Stimulated activated CD8-positive, alpha-beta memory T cell treated with anti-CD3 and anti-CD28 coated beads, Interleukin-4, amount 100 ng/mL, for 1 hour (primary cell): ENCODE results near the gene AGBL3.

Experiments
- DNase-seq, 2 donors: peaks; one replicate each; pipeline ENCODE4 v3.0.0-alpha.2; 2020; ENCODE audit warnings: low read depth in 2 of 2, low spot score in 1 of 2

AGBL3 gene

DNA sequence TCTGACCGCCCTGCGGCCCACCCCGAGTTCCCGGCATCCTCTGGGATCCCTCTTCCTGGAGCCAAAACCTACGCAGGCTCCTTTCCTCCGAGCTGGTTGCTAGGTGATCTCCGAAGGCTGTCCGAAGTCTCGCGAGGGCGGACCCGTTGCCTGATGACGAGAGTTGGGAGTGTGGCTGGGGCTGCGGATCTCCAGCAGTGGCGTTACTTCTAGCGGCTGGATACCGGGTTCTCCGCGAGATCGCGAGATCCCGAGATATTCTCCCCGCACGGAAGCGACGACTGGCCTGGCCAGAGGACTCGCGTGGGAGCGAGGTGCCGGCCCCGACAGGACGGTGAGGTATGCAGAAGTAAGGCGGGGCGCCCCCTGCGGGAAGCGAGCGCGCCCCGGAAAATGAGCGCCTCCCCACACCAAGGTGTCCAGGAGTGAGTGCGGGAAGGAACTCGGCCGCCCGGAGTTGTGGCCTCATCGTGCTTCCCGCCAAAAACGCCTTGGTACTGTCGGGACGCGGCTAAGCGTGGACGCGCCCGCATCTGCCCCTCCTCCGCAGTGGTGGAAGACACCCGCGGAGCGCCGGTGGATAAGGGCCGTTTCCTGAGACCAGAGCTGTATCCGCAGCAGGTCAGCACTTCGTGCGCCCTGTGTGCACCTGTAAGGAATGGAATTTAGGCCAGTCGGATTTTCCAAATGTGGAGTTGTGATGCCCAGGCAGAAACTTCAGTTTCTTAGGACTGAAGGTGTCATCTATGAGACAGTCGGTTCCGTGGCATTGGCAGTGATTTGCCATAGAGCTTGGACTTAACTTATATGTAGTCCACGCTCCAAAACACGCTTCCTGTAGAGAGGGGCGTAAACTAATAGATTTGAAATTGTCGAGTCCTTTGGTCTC lies at the start of gene AGBL3:
TSS of gene AGBL3 (plus strand) at position 146 of the 889 bp plus-strand sequence. CDS start 1,426 bp downstream, outside the sequence.
- DNase-seq = peak; percentile 74 to 77

DNA sequence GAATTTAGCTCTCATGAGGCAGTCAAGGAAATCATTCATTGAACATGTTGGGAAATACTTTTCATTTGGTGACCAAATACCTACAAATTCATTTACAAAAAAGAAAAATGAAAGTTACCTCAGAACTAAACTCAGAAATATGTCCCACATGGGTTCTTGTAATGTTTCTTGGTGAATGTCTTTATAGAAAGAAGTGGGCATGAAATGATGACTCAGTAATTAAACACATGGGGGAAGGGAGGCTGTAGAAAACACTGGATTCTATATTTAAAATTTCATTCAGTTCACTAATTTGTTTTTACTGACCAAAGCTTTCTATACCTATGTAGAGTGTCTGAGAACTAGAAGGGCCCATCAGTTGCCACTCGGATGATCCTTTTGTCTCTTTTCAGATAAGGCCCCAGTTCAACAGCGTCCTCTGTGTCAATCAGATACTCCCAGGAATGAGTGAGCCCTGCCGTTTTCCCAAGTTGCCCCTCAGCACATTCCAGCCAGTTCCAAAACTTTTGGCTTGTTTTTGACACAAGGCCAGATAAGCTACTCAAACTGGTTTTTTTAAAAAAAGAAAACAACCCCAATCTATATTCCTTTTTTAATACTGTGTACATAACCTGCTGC lies 49.3 kb upstream of the AGBL3 start:
- DNase-seq = no peak

DNA sequence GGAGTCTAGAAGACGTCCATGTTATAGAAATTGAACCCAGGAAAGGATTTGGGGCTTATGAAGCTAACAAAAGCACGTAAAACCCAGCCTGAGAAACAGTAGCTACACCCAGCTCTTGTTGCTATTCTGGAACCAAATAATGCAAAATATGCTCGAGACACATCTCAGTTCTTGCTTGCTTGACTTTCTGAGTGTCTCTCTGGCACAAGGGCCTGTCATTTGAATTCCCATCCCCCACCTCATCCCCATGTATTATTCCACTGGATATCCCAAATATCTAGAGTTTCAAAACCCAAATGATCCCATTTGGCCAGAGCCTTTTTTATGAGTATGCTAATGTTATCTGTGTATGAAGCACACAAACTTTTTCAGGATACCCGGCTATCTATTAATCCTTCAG lies 48.2 kb upstream of the AGBL3 start:
- DNase-seq = no peak

DNA sequence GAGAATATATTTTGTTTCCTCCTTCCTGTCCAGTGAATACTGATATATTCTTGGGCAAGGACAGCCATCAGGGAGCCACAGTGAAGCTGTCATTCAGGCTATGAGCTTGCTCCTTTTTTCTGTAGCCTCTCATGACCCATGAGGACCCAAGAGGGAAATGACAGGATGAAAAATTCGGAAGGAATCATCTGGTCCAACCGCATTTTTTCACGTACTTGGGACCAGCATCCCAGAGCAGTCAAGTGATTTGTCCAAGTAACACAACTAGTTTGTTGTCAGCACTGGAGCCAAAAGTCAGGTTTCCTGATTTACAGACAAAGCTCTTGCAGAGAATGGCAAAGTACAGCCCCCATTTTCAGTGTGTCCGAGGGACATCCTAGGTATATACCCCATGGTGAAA lies 47.2 kb upstream of the AGBL3 start:
- no peak for DNase-seq

DNA sequence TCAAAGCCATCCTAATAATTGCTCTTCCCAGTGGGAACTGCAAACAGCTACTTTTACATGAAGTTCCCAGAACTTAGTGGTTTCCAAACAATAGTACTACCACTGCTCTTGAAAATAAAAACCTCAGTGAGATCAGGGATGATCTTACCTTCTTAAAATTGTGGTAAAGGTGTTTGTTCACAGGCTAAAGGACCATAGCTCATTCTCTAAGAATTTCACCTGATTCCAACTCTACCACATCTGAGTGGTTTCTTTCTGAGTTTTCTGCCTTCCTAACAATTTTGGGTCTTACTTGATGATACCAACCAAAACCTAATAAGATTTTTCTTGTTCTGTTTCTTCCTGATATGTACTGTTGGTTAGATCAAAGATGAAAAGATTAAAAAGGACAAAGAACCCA lies 45.6 kb upstream of the AGBL3 start:
- no peak for DNase-seq

DNA sequence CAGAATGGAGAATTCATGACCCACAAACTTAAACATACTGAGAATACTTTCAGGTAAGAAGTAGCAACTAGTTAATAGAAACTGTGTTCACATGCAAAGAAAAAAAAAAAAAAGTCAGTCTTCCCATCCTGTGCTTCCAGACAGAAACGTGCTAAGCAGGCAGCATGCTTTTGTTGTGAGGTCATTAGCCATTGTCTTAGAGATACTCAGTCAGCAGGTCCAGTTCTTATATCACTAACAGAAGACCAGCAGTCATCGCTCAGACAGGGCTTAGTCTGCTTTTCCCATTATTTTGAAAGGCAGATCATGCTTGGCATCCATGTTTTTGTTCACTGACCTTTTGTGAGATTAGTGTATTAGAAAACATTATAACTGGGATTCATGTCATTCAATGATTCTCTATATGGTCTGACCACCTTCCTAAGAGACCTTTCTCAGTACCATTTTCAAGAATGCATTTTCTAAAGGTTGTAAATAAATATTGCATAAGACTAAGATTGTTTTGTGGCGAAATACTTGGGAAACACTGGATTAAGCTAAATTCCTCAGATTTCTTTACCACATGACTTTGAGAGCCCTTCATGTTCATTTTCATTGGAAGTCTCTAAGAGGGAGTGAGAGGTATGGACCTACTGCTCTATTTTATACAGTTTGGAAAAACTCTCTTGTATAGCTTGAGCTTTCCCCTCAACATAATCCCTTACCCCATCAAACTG lies 45.0 kb upstream of the AGBL3 start:
- DNase-seq = no peak

DNA sequence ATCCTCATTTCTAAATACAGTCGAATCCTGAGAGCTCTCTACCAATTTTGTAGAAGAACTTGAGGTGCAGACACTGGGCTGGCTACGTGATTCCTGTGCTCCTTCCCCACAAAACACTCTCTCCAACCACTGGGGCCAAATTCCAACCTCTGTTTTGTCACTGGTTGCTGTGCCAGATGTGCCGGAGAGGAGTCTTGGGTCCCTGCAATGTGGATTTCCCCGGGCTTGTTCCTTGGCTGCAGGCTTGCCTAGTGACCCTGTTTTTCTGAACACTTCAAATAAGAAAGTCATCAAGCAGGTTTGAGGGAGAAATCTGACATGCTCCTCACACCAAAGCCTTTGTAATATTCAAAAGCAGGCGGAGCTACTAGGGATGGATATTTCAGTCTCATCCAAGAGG lies 44.4 kb upstream of the AGBL3 start:
- DNase-seq = no peak

DNA sequence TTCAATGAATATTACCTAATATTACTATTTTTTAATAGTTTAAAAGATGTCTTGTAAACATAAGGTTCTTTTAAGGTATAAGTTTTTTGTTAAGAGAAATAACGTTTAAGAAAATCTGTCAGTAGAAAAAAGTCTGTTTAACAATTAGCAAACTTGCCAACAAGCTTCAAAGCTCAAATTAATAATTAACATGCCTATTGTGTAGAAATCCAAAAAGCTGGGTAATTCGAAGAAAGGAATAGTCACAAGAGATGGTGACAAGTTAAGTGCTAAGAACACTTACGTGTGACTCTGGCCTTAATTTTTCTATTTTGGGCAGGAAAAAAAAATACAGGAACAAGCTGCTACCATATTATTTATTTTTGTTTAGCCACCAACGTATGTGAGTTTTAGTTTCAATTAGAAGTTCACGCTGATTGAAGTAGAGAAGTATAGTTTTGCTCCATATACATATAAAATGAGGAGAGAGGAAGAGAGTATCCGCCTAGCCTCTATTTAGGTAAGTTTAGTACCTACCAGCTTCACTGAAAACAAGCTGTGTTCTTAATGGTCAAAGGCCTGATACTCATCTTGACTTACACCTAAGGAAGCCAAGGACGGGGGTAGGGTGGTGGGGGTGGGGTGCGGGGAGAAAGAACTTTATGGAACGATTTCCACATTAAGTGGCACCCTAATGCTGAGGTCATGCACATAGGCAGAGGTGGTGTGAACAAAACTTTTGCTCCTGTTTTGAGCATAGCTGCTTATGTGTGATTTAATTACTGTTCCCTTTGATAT lies 43.4 kb upstream of the AGBL3 start:
- no peak for DNase-seq

DNA sequence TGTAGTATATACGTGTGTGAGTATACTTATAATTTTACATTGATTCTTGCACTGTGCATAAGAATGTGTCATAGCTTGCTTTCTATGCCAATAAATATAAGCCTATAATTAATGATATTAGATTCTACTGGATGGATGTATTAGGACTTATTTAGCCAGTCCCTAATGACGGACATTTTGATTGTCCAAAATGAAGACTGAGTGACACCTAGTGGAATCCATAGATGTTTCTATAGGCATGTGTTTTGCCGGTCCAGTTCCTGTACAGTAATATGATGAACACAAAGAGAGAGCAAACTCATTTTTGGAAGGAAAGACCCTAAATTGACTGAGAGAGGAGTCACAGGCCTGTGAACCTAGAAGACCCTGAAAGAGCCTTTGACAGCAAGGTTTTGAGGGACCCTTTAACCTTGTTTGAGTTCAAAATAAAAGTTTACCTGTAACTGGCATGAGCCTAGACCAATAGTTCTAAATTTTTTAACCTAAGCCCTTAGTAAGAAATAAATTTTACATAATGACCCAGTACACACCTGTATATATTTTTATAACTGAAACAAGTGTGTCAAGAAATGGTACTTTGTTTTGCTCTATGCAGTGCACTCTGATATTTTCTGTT lies 42.4 kb upstream of the AGBL3 start:
- DNase-seq = no peak

DNA sequence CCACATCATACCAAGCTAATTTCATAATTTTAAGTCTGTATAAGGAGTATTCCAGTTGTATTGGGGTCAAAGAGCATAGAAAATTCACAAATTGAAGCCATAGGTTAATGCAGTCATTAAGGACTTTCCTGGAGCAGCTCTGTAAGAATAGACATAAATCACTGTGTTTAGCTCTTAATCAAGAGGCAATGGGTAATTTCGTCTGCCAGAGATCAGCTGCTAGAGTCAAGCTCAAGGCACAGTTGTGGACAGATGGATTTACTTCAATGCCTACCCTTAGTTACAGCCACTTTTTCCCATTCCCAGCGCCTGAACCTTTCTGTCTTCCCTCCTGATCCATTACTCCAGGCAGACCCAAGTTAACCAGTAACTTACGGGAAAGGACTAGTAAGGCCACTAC lies 40.6 kb upstream of the AGBL3 start:
- DNase-seq = no peak

DNA sequence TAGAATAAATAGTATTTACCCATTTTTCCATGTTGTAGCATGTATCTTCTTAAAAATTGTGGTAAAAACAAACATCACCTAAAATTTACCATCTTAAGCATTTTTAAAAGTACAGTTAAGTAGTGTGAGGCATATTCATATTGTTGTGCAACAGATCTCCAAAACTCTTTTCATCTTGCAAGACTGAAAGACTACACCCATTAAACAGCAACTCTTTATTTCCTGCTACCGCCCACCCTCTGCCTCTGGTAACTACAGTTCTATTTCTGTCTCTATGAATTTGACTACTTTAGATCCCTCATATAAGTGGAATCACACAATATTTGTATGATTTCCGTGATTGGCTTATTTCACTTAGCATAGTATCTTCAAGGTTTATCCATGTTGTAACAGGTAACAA lies 40.0 kb upstream of the AGBL3 start:
- no peak for DNase-seq

DNA sequence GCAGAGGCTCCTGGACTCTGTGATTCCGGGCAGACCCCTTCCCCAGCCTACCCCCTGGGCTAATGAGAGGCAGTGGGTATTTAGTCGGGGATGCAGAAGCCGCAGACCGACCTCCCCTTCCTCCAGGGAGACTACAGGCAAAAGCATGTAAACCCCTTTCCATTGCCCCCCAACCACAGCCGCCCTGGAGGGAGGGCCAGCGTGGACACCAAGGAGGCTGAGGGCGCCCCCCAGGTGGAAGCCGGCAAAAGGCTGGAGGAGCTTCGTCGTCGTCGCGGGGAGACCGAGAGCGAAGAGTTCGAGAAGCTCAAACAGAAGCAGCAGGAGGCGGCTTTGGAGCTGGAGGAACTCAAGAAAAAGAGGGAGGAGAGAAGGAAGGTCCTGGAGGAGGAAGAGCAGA lies 39.0 kb upstream of the AGBL3 start:
- no peak for DNase-seq

DNA sequence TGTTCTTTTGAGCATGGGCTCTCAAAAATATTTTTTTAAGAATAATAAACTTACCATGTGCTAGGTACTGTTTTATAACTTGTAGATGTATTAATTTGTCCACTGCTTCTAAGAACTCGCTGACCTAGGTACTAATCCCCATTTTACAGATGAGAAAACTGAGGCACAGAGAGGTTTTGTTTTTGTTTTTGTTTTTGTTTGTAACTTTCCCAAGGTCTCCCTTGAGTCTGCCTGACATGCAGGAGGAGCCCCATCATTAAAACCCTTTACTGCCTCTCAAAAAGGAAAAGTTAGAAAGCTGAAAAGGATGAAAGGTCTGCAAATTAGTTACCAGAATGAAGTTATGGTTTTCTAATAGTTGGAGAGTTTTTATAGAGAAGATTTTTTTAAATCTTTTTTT lies 38.5 kb upstream of the AGBL3 start:
- DNase-seq = no peak

DNA sequence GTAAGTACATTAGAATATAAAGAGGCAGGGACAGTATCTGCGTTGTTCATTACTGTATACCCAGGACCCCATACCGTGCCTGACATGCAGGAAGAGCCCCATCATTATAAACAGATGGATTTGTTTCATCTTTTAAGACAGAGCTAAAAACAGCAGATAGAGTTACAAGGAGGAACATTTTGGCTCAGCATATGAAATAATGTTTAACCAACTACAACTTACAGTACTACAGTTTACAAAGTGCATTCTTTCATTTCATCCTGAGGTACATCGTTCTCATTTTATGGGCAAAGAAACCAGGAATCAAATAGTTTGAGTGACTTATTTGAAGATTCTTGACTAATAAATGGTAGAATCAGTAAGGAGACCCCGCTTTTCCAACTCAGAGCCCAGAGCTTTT lies 38.1 kb upstream of the AGBL3 start:
- DNase-seq = no peak

DNA sequence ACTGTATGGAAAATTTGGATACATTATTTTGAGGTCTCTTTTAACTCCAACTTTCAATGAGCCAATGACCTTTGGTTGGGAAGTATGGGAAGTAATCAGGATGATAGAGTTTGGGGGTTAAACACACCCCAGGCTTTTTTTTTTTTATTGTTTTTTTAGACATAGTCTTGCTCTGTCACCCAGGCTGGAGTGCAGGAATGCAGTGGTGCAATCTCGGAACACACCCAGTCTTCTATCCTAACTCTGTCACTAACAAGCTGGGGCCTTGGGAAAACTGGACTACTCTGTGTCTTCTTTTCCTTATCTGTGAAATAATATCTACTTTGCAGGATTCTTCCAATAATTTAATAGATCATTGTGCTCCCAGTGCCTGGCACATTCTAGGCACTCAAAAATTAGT lies 37.6 kb upstream of the AGBL3 start:
- DNase-seq = no peak

DNA sequence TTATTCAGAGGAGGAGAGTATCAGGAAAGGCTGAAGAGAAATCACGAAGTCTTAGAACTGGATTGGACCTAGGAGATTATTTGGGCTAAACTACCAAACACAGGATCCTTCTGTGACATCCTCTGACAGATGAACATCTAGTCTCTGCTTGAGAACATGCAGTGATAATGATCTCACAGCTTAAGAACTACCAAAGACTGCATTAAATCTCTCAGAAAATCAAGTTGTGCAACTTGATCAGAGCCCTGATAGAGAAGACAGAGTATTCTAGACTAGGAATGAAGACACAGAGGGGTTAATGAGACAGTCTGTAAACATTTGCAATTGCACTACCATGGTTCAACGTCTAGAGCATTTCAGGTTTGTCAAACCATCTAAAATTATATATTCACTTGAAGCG lies 37.1 kb upstream of the AGBL3 start:
- DNase-seq = no peak

DNA sequence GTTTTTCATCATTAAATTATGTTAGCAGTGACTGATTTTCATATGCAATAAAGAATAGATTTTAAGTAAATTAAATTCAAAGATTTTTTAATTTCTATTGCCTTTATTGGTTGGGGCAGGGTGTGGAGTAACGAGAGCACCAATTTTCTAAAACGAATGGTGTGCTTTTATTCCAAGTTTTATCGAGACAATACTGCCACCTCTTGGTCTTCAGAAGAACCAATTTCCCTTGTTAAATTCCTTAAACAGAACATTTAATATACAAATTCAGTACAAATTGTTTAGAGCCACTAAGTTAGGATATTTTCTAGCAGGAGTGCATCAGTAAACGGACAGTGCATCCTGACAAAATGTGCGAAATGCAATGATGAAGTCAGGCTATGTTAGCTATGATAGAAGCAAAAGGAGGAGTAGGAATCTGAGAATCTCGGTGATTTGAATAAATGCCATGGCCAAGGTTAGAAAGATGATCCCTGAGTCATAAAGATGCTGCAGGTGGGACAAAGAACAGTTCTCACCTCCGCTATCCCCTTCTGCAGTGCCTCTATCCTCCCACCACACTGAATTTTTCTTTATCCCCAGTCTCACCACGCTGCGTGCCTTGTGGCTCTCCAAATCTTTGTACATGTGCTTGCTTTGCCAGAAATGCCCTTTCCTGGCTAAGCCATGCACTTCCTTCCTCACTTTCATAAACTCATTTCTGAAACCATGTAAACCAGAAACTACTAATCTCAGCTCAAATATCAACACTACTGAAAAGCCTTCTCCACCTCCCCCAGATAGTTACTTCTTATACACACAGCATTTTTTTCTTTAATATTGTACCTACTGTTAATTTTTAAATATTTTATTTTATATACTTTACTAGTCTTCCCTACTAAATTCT lies 31.9 kb upstream of the AGBL3 start:
- DNase-seq = no peak

DNA sequence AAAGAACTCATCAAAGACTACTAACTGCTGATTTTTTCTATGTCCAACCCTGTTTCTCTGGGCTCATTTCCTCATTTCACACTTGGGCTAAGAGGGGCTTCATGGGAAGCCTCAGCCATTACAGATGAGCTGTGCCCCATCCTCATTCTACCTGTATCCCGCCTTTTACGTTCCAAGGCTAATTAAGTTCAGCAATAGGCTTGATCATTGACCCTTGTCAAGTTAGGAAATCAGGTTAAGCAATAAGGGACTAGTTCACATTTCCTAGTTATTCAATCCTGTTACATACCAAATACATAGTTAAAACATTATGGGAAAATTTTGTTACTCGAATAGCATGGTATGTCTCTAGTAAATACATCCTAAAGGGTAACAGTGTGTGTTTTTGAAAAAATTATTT lies 29.3 kb upstream of the AGBL3 start:
- no peak for DNase-seq

DNA sequence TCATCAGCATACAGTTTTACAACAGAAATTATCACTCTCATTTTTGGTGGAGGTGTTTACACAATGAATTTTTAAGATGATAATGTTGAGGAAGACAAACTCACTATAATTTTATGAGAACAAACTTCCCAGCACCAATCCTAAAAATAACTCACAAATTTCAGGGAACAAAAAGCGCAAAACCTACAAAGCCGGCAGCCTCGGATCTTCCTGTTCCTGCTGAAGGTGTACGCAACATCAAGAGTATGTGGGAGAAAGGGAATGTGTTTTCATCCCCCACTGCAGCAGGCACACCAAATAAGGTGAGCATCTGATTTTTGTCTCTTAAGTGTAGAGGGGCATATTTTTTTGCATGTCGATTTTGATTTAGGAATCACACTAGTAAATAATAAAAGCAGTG lies 26.5 kb upstream of the AGBL3 start:
- no peak for DNase-seq

DNA sequence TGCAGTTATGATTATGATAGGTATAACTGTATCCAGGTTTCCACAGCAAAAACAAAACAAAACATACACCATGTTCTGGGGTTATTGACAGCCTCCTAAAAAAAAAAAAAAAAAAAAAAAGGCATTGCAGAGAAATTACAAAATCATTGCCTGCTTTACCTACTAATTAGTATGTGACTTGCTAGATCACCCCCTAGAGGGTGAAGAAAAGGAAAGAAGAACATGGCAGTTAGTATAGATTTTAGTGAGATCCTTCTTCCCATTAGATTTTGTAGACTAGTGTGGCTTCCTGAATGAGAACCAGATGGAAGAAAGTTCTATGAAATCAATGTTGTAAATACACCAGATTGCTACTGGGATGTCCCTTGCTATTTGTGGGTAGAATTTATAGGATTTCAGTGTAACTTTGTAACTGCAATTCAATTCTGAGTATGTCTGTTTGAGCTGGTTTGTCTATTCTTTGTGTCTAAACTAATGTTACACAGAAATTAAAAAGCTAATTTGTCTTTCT lies 24.0 kb upstream of the AGBL3 start:
- DNase-seq = no peak
